NCI-H128 (cell line): Measurements from ENCODE around the gene AGAP3.
A peak's percentile ranks its signal among the peaks of the same experiment; 100 is the strongest.

ENCODE experiments used
- DNase-seq: peaks from one replicate; lab custom pipeline; 2025; ENCODE audit not compliant: unreplicated experiment; lab: John Stamatoyannopoulos, UW

Gene AGAP3

DNA sequence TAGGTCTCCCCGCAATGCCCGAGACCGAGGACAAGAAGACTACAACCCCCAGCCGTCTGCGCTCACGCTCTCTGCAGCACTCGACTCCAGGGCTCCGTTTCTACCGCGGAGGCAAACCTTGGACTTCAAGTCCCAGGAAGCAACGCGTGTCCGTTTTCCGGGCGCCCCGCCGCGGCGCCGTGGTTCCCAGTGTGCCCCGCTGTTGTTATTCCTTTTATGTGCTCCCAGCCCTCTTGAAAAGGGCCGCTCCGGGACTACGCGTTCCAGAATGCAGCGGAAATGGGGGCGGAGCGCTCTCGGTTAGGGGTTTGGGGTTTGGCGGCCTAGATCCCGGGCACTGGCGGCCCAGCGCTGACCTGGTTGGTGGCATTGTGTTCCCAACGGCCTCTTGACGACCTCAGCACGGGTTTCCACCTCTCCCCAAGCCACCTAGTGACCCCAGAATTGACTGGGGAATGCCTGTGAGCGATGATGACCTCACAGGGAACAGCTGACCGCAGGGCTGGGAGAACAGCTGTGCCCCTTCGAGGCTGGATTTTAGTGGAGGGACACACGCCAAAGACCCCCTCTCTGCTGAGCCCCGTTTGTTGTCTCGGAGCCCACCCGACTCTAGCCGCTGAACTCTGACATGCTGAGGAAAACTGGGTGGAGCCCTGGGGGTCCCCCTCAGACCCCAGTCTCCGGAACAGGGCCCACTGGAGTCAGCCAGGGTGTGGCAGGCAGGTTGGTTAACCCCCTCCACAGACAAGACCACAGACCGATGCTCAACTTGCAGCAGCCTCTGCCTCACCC lies 28.1 kb upstream of the AGAP3 start:
- peak; percentile 98 for DNase-seq

GRCh38 chr7:151058781-151059366 lies 27.4 kb upstream of the AGAP3 start:
- no peak for DNase-seq

GRCh38 chr7:151059367-151060112 lies 26.7 kb upstream of the AGAP3 start, which contains the start of gene SLC4A2:
TSS of gene SLC4A2 (plus strand) at chr7:151059589. CDS start at chr7:151061988, 2,399 bp downstream.
- peak; percentile 27 for DNase-seq

GRCh38 chr7:151060113-151060415 lies 26.2 kb upstream of the AGAP3 start:
- DNase-seq = no peak

GRCh38 chr7:151060416-151061212 lies 25.7 kb upstream of the AGAP3 start:
- DNase-seq = no peak

DNA sequence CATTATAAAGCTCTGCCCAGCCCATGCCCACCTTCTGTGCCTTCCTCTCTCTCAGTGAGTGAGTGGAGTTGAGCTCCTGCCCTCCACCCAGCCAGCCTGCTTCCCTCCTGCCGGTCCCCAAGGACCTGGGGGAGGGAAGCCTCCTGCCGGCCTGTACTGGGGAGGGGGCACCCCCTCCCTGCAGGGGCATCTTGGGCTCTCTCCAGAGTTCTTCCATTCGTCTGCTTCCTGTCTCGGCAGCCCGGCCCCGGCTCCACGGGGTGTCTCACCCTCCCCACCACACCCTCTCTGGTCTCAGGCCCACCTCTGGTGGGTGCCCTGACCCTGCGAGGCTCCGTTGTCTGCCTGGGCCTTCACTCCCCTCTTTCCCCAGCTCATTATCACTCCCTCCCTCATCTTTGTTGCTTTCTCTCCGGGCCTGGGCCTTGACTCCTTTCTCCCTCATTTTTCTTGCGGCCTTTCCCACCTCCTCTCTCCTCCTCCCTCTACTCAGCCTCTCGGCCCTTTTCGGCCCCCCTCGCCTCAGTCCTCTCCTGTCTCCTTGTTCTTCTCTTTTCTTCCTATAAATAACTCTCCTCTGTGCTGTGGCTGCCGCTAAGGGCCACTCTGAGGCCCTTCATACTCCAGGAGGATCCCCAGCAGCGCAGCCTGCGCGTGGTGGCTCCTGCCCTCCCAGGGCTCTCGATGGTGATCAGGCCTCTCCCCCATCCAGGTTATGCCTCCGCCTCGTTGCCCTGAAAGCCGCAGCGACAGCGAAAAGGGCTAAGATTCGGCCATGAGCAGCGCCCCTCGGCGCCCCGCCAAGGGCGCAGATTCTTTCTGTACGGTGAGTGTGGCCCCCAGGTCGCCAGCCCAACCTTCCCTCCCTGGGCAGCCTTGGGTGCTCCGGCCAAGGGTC lies 24.8 kb upstream of the AGAP3 start:
- DNase-seq = no peak

DNA sequence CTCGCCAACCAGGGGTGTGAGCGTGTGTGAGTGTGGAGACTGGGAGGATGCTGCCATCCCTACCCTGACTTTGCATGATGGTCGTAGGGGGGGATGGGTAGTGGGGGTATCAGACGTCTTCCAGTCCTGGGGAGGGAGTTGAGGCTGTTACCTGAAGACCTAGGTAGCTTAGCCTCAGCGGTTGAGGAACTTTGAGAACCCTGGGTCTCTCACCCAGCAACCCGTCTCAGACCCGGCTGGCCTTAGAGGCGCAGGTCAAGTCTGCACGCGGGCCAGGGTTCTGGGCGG lies 24.2 kb upstream of the AGAP3 start:
- DNase-seq = no peak

GRCh38 chr7:151062399-151063211 lies 23.7 kb upstream of the AGAP3 start:
- no peak for DNase-seq

GRCh38 chr7:151063212-151063561 lies 23.1 kb upstream of the AGAP3 start:
- no peak for DNase-seq

- no peak for DNase-seq
Observed at GRCh38 chr7:151064454-151064853, 21.8 kb upstream of the AGAP3 start.

- no peak for DNase-seq
Observed at GRCh38 chr7:151064993-151065392, 21.3 kb upstream of the AGAP3 start.

- DNase-seq = no peak
Observed at GRCh38 chr7:151065516-151065915, 20.8 kb upstream of the AGAP3 start.

- DNase-seq = no peak
Observed at GRCh38 chr7:151066273-151066974, 19.9 kb upstream of the AGAP3 start.

GRCh38 chr7:151068069-151068773 lies 18.1 kb upstream of the AGAP3 start:
- no peak for DNase-seq

DNA sequence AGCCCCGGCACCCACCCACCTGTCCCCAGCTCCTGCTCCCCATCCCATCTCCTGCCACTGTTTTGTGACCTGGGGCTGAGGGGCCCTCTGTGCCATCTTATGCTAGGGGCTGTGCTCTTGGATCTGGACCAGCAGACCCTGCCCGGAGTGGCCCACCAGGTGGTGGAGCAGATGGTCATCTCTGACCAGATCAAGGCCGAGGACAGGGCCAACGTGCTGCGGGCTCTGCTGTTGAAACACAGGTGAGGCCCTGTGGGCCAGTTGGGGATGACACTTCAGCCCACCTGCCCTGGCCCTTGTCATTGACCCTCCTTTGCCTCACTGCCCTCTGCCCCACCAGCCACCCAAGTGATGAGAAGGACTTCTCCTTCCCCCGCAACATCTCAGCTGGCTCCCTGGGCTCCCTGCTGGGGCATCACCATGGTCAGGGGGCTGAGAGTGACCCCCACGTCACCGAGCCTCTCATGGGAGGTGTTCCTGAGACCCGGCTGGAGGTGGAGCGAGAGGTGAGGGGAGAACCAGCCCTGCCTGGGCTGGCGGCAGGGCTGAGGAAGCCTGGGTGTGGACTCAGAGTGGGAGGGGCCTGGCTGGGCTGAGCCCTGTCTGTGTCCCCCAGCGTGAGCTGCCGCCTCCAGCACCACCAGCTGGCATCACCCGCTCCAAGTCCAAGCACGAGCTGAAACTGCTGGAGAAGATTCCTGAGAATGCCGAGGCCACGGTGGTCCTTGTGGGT lies 16.3 kb upstream of the AGAP3 start:
- DNase-seq = no peak

GRCh38 chr7:151070574-151070960 lies 15.7 kb upstream of the AGAP3 start:
- DNase-seq = no peak

DNA sequence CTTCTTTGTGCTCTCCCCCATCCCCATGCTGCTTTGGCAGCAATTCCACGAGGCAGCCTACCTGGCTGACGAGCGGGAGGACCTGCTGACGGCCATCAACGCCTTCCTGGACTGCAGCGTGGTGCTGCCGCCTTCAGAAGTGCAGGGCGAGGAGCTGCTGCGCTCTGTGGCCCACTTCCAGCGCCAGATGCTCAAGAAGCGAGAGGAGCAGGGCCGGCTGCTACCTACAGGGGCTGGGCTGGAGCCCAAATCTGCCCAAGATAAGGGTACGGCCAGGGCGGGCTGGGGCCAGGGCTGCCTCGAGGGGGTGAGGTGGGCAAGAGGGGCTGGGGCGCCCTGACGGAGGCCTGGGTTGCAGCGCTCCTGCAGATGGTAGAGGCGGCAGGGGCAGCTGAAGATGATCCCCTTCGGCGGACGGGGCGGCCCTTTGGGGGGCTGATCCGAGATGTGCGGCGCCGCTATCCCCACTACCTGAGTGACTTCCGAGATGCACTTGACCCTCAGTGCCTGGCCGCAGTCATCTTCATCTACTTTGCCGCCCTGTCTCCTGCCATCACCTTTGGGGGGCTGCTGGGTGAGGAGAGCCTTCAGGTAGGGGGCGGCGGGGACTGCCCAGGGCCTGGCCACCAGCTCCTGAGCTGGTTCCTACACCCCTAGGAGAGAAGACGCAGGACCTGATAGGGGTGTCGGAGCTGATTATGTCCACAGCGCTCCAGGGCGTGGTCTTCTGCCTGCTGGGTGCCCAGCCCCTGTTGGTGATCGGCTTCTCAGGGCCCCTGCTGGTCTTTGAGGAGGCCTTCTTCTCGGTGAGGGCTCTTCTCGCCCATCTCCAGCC lies 15.0 kb upstream of the AGAP3 start:
- no peak for DNase-seq
